ENCODE measurements around the gene FRG2. TPM values are rescaled to one million over a fixed set of nuclear protein-coding genes. Genes with fewer than 3 reads are reported as not detected.
"Not testable (repeated sequence)": the region's sequence is repeated elsewhere in the genome, so short reads cannot be mapped to it uniquely, and the experiment has no call there.

FRG2 gene
- total and polyA plus RNA-seq, 2 experiments from 2014 or later, result 0.14 TPM; not detected in 1

DNA sequence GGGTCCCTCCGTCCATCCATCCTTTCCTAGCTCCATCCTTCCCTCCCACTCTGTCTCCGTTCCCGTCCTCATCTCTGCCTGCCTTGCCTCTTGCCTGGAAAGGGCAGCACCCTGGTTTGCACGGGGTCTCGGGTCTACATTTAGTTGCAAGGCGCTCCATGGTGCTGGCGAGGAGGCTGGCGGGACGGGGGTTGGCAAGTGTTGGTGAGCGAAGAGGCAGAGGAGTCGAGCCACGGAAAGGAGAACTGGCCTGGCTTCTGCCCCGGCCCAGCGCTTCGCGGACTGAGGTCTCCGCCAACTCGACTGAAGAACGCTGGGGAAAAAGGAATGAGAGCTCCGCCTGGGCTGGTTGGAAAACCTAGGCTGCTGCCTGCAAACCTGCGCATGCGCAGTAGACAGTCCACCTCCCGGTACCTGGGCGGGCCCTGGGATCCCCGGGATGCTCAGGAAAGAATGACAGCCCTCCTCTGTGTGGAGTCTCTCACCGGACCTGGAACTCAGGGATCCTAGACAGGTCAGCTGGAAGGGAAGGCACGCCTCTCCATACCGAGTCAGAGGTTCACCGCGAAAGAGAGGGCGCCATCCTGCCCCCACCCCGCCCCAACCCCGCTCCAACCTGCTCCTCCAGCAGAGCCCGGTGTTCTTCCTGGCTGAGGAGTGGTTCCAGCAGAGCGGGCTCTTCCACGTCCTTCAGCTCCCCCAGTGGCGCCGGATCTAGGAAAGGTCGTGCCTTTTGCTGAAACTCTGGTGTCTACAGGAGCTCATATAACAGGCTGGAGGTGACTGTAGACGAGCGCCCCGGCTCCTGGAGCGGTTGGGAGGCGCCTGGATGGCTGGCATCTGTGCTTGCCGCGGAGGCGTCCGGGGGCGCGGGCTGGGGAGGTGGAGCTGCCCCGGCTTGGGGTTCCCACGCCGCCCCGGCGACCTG, 6.0 kb downstream of the FRG2 start:
- H4K20me1 ChIP-seq (ENCODE audit: insufficient read depth), result no peaks in the 10 kb centered on the region
- H3K36me3 ChIP-seq (ENCODE audit: low read depth), result no peaks in the 10 kb centered on the region
- peak; percentile 59 for DNase-seq
- H3K4me2 ChIP-seq (ENCODE audit: unreplicated experiment), result no peak overlapping the region
- no peaks in the 10 kb centered on the region for H3K9me3 ChIP-seq (ENCODE audit: low read depth)
- H2AFZ ChIP-seq, result no peak overlapping the region
- no peaks in the 10 kb centered on the region for H3K9me2 ChIP-seq (ENCODE audit: insufficient read depth)
- no peak for TF ChIP-seq EZH2 (IDR thresholded peaks at IDR 0.05; ENCODE audit: insufficient read depth, poor library complexity, severe bottlenecking)
- 0 out of 2 replicates have a peak, but pooled peaks have one; percentile 22 for TF ChIP-seq EZH2phosphoT487 (IDR thresholded peaks at IDR 0.05; ENCODE audit: insufficient read depth, low read depth)
- H3K9ac ChIP-seq, result no peak overlapping the region
- WGBS, 2 experiments (ENCODE audit: low coverage in 1 of 2, low lambda C conversion rate in 2 of 2, missing lambda C conversion rate in 2 of 2), result 4 to 7% methylated on average over 48 to 49 of the region's 55 CpGs
- peaks cover 50% of the 10 kb centered on the region for H3K27me3 ChIP-seq (replicated peaks; ENCODE audit: insufficient read depth)
- H3K79me2 ChIP-seq (ENCODE audit: insufficient read depth), result no peaks in the 10 kb centered on the region
- in situ Hi-C loops (cut with MboI), result no loop called here
- H3F3A ChIP-seq (ENCODE audit: insufficient read depth), result no peaks in the 10 kb centered on the region
- H3K4me3 ChIP-seq, result no peak overlapping the region
- H3K4me1 ChIP-seq (ENCODE audit: insufficient read depth), result no peaks in the 10 kb centered on the region
- no peak overlapping the region for H3K27ac ChIP-seq

DNA sequence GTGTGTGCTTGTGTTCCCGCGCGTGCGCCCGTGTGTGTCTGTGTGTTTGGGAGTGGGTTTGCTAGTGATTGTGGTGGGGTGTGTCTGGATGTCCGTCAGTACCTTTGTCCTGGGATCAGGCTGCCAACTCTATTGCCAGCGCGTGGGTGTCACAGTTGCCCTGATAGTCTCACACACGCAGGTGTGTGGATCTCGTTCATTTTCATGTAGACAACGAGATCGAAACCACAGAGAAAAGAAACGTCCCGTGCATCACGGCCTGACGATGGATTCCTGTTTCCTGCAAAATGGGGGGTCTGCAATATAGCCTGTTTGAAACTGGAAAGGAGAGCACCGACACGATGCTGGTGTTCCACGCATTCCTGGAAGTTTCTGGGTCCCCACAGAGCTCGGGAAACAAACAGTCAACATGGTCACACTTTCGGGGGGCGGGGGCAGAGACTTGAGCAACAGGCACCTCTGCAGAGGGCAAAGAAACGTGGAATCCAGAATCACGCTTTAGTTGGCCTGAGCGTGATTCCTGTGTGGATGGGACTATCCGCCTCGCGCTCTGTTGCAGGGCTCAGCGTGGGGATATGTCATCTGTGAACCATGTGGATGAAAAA, 7.1 kb downstream of the FRG2 start:
- H3K9ac ChIP-seq; H3F3A ChIP-seq (ENCODE audit: insufficient read depth); in situ Hi-C loops (cut with MboI); H3K27ac ChIP-seq; H2AFZ ChIP-seq; DNase-seq; H3K9me3 ChIP-seq (ENCODE audit: low read depth); H3K79me2 ChIP-seq (ENCODE audit: insufficient read depth); H3K36me3 ChIP-seq (ENCODE audit: low read depth); H3K4me1 ChIP-seq (ENCODE audit: insufficient read depth); H3K9me2 ChIP-seq (ENCODE audit: insufficient read depth); H3K4me3 ChIP-seq; H3K4me2 ChIP-seq (ENCODE audit: unreplicated experiment); H4K20me1 ChIP-seq (ENCODE audit: insufficient read depth): not testable (repeated sequence)
- peak; percentile 32 for TF ChIP-seq EZH2 (IDR thresholded peaks at IDR 0.05; ENCODE audit: insufficient read depth, poor library complexity, severe bottlenecking)
- peaks cover 56% of the 10 kb centered on the region for H3K27me3 ChIP-seq (replicated peaks; ENCODE audit: insufficient read depth)
- 14% methylated on average over 28 to 29 of the region's 29 CpGs for WGBS, 2 experiments (ENCODE audit: low coverage in 1 of 2, low lambda C conversion rate in 2 of 2, missing lambda C conversion rate in 2 of 2)

DNA sequence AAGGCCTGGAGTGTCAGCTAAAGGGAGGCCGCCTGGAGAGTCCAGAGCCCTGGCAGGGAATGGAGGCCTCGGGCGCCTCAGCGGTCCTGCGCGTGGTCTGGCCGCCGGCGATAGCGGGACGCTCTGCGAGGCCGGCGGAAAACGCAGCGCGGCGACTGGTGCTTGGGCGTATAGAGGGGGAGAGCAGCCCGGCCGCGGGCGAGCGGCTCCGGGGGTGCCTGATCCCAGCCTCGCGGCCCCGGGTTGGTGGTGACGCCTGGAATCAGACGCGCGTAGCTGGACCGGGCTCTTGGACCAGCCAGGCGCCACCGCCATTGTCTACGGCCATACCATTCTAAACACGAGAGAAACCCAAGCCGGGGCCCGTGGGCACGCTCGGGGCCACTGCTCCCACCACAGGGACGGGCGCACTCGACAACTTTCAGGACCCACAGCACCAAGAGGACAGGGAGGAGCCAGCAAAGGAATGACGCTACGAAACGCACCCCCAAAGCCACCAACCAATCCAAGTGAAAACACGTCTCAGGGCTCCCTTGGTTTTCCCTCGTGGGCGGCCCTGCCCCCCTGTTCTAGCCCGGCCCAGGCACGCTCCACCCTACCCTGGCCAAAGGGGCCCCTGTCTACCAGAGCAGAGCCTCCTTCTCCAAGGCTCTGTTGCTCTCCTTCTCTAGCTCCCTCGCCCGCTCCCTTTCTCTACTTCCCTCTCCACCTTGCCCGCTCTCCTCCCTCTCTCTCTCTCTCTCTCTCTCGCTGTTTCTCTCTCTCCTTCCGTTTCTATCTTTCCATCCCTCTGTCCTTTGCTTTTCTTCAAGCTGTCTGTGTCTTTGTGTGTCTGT, 7.8 kb downstream of the FRG2 start:
- Histone ChIP-seq H4K20me1 (ENCODE audit: insufficient read depth) (no peaks in the 10 kb centered on the region), H3K9me2 (ENCODE audit: insufficient read depth) (no peaks in the 10 kb centered on the region), H3K9ac (no peak overlapping the region), H3K4me1 (ENCODE audit: insufficient read depth) (no peaks in the 10 kb centered on the region), H3F3A (ENCODE audit: insufficient read depth) (no peaks in the 10 kb centered on the region), H3K4me3 (no peak overlapping the region), H3K4me2 (ENCODE audit: unreplicated experiment) (no peak overlapping the region), H2AFZ (no peak overlapping the region), H3K79me2 (ENCODE audit: insufficient read depth) (no peaks in the 10 kb centered on the region), H3K27me3 (replicated peaks; ENCODE audit: insufficient read depth) (peaks cover 60% of the 10 kb centered on the region), H3K27ac (no peak overlapping the region), H3K9me3 (ENCODE audit: low read depth) (no peaks in the 10 kb centered on the region), H3K36me3 (ENCODE audit: low read depth) (no peaks in the 10 kb centered on the region)
- peak; percentile 15 for DNase-seq
- in situ Hi-C loops (cut with MboI), result no loop called here
- WGBS, 2 experiments (ENCODE audit: low coverage in 1 of 2, low lambda C conversion rate in 2 of 2, missing lambda C conversion rate in 2 of 2), result 3% methylated on average over 52 to 57 of the region's 57 CpGs
- TF ChIP-seq EZH2 (IDR thresholded peaks at IDR 0.05; ENCODE audit: insufficient read depth, poor library complexity, severe bottlenecking) (peak; percentile 59), EZH2phosphoT487 (IDR thresholded peaks at IDR 0.05; ENCODE audit: insufficient read depth, low read depth) (no peak)

DNA sequence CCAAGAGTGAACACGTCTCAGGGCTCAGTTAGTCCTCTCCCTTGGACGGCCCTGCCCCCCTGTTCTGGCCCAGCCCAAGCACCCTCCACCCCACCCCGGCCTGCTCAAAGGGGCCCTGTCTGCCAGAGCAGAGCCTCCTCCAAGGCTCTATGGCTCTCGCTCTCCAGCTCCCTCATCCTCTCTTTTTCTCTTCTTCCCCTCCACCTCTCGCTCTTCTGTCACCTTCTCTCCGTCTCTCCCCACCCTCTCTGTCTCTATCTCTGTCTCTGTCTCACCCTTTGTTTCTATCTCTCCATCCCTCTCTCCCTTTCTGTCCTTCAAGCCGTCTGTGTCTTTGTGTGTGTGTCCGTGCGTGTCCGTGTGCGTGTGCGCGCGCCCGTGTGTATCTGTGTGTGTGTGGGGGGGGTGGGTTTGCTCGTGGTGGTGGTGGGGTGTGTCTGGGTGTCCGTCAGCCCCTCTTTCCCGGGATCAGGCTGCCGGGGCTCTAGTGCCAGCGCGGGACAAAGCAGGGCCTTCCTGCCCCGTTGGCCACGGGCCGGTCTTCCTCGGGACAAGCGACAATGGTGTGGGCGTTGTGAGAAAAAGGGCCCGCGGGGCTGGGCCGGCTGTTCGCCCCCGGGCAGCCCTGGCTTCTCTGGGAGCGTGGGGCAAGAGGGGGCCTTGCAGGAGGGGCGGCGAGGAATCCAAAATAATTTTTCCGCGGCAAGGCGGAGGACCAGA, 8.7 kb downstream of the FRG2 start:
- Histone ChIP-seq H3K4me1 (ENCODE audit: insufficient read depth) (no peaks in the 10 kb centered on the region), H4K20me1 (ENCODE audit: insufficient read depth) (no peaks in the 10 kb centered on the region), H2AFZ (no peak overlapping the region), H3K36me3 (ENCODE audit: low read depth) (no peaks in the 10 kb centered on the region), H3K79me2 (ENCODE audit: insufficient read depth) (no peaks in the 10 kb centered on the region), H3K4me2 (ENCODE audit: unreplicated experiment) (no peak overlapping the region), H3K27me3 (replicated peaks; ENCODE audit: insufficient read depth) (peaks cover 60% of the 10 kb centered on the region), H3K9me2 (ENCODE audit: insufficient read depth) (no peaks in the 10 kb centered on the region), H3K9ac (no peak overlapping the region), H3F3A (ENCODE audit: insufficient read depth) (no peaks in the 10 kb centered on the region), H3K27ac (no peak overlapping the region), H3K4me3 (no peak overlapping the region), H3K9me3 (ENCODE audit: low read depth) (no peaks in the 10 kb centered on the region)
- WGBS, 2 experiments (ENCODE audit: low coverage in 1 of 2, low lambda C conversion rate in 2 of 2, missing lambda C conversion rate in 2 of 2), result 5 to 8% methylated on average over 26 to 37 of the region's 38 CpGs
- in situ Hi-C loops (cut with MboI), result no loop called here
- DNase-seq, result no peak
- TF ChIP-seq EZH2phosphoT487 (IDR thresholded peaks at IDR 0.05; ENCODE audit: insufficient read depth, low read depth) (0 out of 2 replicates have a peak, but pooled peaks have one; percentile 12), EZH2 (IDR thresholded peaks at IDR 0.05; ENCODE audit: insufficient read depth, poor library complexity, severe bottlenecking) (no peak)
